Ascending aorta (tissue), 2 donors: ENCODE results near the gene KPTN. TPM values are rescaled to one million over a fixed set of nuclear protein-coding genes. Genes with fewer than 3 reads are reported as not detected.

ENCODE experiments used
- DNase-seq, 2 donors: peaks; one replicate each; pipeline ENCODE4 v3.0.0-alpha.2; 2019; ENCODE audit warnings: low spot score in 2 of 2
- H3K27ac ChIP-seq, 2 donors: fragments of 200-600 bp; sonication (generic); one replicate each; pipeline ENCODE4 v1.5.1; 2016 to 2017; ENCODE audit warnings: mild to moderate bottlenecking in 1 of 2
- H3K27me3 ChIP-seq: fragments of 200-600 bp; sonication (generic); one replicate; pipeline ENCODE4 v1.5.1; 2017
- H3K36me3 ChIP-seq, 2 donors: fragments of 200-600 bp; sonication (generic); one replicate each; pipeline ENCODE4 v1.5.1; 2016
- H3K4me1 ChIP-seq, 2 donors: fragments of 200-600 bp; sonication (generic); one replicate each; pipeline ENCODE4 v1.5.1; 2016 to 2017; ENCODE audit warnings: mild to moderate bottlenecking in 1 of 2
- H3K4me3 ChIP-seq, 2 donors: fragments of 200-600 bp; sonication (generic); one replicate each; pipeline ENCODE4 v1.5.1; 2016 to 2017; ENCODE audit warnings: mild to moderate bottlenecking in 1 of 2
- H3K9me3 ChIP-seq, 2 donors: fragments of 200-600 bp; sonication (generic); one replicate each; pipeline ENCODE4 v1.5.1; 2016
- CTCF ChIP-seq, 3 experiments: fragments of 200-600 bp in 2 of 3; fragments of 450-650 bp in 1 of 3; sonication (generic) in 2 of 3; IDR thresholded peaks; one replicate each; pipeline ENCODE4 v1.5.1; 2016 to 2019; ENCODE audit warnings: antibody characterized with exemption in 3 of 3, mild to moderate bottlenecking in 1 of 3, moderate library complexity in 1 of 3
- intact Hi-C: fragments of 100-400 bp; cut with DNase I; formaldehyde crosslinking; loops from one replicate; pipeline ENCODE4 v1.15.1; 2023
- total RNA-seq: library from RNA; depleted of rRNA; stranded (reverse); fragments of >200 nt; gene quantifications from one replicate; pipeline ENCODE4 v1.1.0, GENCODE V29; 2016

The KPTN gene
- total RNA-seq, 1 donor from 2014 or later, result 26.0 TPM

DNA sequence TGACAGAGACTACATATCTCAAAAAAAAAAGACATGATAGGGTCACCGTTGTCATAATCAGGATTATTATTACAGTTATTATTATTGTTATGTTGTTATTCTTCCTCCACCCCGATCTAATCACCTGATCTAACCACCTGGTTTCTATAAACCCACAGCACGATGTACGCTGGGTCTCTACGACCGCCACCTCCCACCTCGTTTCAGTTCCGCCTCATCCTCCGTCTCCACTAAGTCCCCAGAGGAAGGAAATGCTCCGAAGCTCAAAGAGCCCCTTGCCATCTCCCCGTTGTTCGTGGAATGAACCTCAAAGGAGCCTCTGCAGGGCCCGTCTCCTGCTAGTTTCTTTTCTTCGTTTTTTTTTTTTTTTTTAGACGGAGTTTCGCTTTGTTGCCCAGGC lies 48.8 kb downstream of the KPTN start:
- no peak overlapping the region for H3K4me3 ChIP-seq
- H3K36me3 ChIP-seq, result no peaks in the 10 kb centered on the region
- no peak for DNase-seq
- TF ChIP-seq CTCF (IDR thresholded peaks at IDR 0.05), result no peak
- no peaks in the 10 kb centered on the region for H3K9me3 ChIP-seq
- H3K27ac ChIP-seq, result no peak overlapping the region
- intact Hi-C loops, result no loop called here
- H3K27me3 ChIP-seq, result peaks cover 17% of the 10 kb centered on the region
- H3K4me1 ChIP-seq, result peaks cover 1 to 4% of the 10 kb centered on the region in 2 donors

- intact Hi-C loops, result no loop called here
- Histone ChIP-seq H3K27me3 (peaks cover 21% of the 10 kb centered on the region), H3K4me1 (peaks cover 4 to 9% of the 10 kb centered on the region in 2 donors), H3K4me3 (no peak overlapping the region), H3K9me3 (no peaks in the 10 kb centered on the region), H3K27ac (no peak overlapping the region), H3K36me3 (no peaks in the 10 kb centered on the region)
- no peak for TF ChIP-seq CTCF (IDR thresholded peaks at IDR 0.05)
- DNase-seq, result no peak
These were observed 49.9 kb downstream of the KPTN start for GRCh38 chr19:47434088-47434487.

GRCh38 chr19:47433121-47433520 lies 50.9 kb downstream of the KPTN start:
- no peak overlapping the region for H3K4me3 ChIP-seq
- intact Hi-C loops, result no loop called here
- no peaks in the 10 kb centered on the region for H3K9me3 ChIP-seq
- no peak for DNase-seq
- H3K27ac ChIP-seq, result no peak overlapping the region
- H3K36me3 ChIP-seq, result no peaks in the 10 kb centered on the region
- peaks cover 21% of the 10 kb centered on the region for H3K27me3 ChIP-seq
- H3K4me1 ChIP-seq, result peaks cover 9 to 10% of the 10 kb centered on the region in 2 donors
- TF ChIP-seq CTCF (IDR thresholded peaks at IDR 0.05), result no peak

GRCh38 chr19:47432499-47432898 lies 51.5 kb downstream of the KPTN start:
- intact Hi-C loops, result no loop called here
- H3K4me1 ChIP-seq, result peaks cover 9 to 13% of the 10 kb centered on the region in 2 donors
- peaks cover 21% of the 10 kb centered on the region for H3K27me3 ChIP-seq

DNA sequence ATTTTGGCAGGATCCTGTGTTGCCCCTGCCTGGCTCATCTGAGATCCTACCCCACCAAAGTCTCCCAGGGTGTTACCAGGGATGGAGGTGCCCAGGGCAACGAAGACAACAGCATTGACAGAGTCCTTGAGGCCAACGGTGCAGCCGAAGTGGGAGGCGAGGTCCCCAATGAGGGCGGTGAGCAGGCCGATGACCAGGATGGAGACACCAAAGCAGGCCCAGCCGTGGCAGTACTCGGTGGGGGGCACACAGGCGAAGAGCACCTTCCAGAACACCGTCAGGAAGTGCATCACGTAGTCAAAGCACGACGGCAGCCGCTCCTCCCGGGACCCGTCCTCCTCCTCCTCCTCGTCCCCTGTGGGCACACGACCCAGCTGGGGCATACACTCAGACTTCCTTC lies 51.9 kb downstream of the KPTN start:
- no peak for TF ChIP-seq CTCF (IDR thresholded peaks at IDR 0.05)
- intact Hi-C loops, result no loop called here
- Histone ChIP-seq H3K9me3 (no peaks in the 10 kb centered on the region), H3K27me3 (peaks cover 21% of the 10 kb centered on the region), H3K4me1 (peaks cover 9 to 13% of the 10 kb centered on the region in 2 donors), H3K27ac (no peak overlapping the region), H3K4me3 (no peak overlapping the region), H3K36me3 (no peaks in the 10 kb centered on the region)
- no peak for DNase-seq

More at GRCh38 chr19:47432499-47432898, 51.5 kb downstream of the KPTN start:
- no peak for DNase-seq
- Histone ChIP-seq H3K27ac (no peak overlapping the region), H3K4me3 (no peak overlapping the region), H3K36me3 (no peaks in the 10 kb centered on the region), H3K9me3 (no peaks in the 10 kb centered on the region)
- TF ChIP-seq CTCF (IDR thresholded peaks at IDR 0.05), result no peak
